Esophagus (tissue), 2 donors: ENCODE measurements around the gene SLC9A6. TPM values are rescaled to one million over a fixed set of nuclear protein-coding genes. Genes with fewer than 3 reads are reported as not detected.

Source experiments
- H3K27ac ChIP-seq, 2 donors: one replicate each; pipeline ENCODE4 v1.5.1; 2013; ENCODE audit warnings: low read depth in 2 of 2, mild to moderate bottlenecking in 2 of 2, inconsistent platforms in 1 of 2, low read length in 1 of 2, moderate library complexity in 1 of 2
- H3K27me3 ChIP-seq, 2 donors: one replicate each; pipeline ENCODE4 v1.6.1; 2013; ENCODE audit warnings: low read length in 2 of 2, control low read depth in 1 of 2, mild to moderate bottlenecking in 1 of 2; ENCODE audit not compliant: insufficient read depth in 2 of 2, control insufficient read depth in 1 of 2
- H3K36me3 ChIP-seq, 2 donors: one replicate each; pipeline ENCODE4 v1.6.1; 2013; ENCODE audit warnings: low read length in 1 of 2; ENCODE audit not compliant: control insufficient read depth in 2 of 2, insufficient read depth in 2 of 2
- H3K4me1 ChIP-seq, 2 donors: one replicate each; pipeline ENCODE4 v1.6.1; 2013; ENCODE audit warnings: low read length in 1 of 2; ENCODE audit not compliant: control insufficient read depth in 2 of 2, insufficient read depth in 2 of 2
- H3K4me3 ChIP-seq, 2 donors: one replicate each; pipeline ENCODE4 v1.5.1; 2013; ENCODE audit warnings: low read length in 2 of 2, mild to moderate bottlenecking in 2 of 2, low read depth in 1 of 2, moderate library complexity in 1 of 2
- H3K9me3 ChIP-seq, 2 donors: one replicate each; pipeline ENCODE4 v1.6.1; 2013; ENCODE audit warnings: mild to moderate bottlenecking in 2 of 2, low read depth in 1 of 2, low read length in 1 of 2, moderate library complexity in 1 of 2; ENCODE audit not compliant: control insufficient read depth in 2 of 2, insufficient read depth in 1 of 2
- WGBS, 2 donors: extraction: QIAGEN DNeasy Blood & Tissue Kit; methylation state at CpG; one replicate each; pipeline ENCODE4 v1.1.7; 2013; 5-methylcytosine and 5-hydroxymethylcytosine counted together
- polyA plus RNA-seq, 2 donors: library from polyadenylated mRNA; stranded (reverse); fragments of 200-250 nt; gene quantifications; one replicate each; pipeline ENCODE4 v1.2.3, GENCODE V29; 2013
- donor health status: healthy with polysubstance abuse.
- donor health status: Bipolar disorder and iron deficiency.

SLC9A6 gene
- 1 to 10 TPM; 6.6 to 7.2 TPM for polyA plus RNA-seq

GRCh38 chrX:135985157-135985972, at the start of gene SLC9A6:
TSS of gene SLC9A6 (plus strand) at chrX:135985435. CDS start at chrX:135985659, 224 bp downstream.
- Histone ChIP-seq H3K4me3 (peak within 1 kb of the TSS; percentile 69 to 81), H3K36me3 (no peaks in the 10 kb centered on the region), H3K9me3 (no peaks in the 10 kb centered on the region), H3K27ac (peak within 1 kb of the TSS; percentile 70 to 91), H3K27me3 (no peaks in the 10 kb centered on the region), H3K4me1 (no peaks in the 10 kb centered on the region)
- 0 to 31% methylated on average over 57 to 65 of the region's 68 CpGs for WGBS, 2 donors

DNA sequence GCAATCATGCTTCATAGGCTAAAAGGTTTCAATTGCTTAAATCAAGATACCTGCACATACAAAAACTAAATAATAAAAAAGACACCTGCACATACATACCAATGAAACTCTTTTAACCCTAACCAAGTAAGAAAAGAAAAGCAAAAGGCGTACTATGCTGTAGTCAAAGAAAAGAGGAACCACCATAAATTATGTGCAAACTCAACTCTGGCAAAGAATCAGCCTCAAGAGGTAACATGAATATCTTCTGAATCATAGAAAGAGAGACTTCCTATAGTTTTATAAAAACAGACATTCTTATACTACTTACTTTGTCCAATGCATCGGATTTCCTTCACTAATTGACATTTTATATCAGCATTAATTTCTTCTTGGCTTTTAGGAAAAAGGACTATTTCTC, 40.7 kb upstream of the SLC9A6 start:
- WGBS, 2 donors = 76 to 92% methylated on average over 2 of the region's 2 CpGs
- Histone ChIP-seq H3K36me3 (no peaks in the 10 kb centered on the region), H3K4me3 (no peak overlapping the region)

GRCh38 chrX:135951291-135951690, 33.9 kb upstream of the SLC9A6 start:
- WGBS, 2 donors = 65 to 91% methylated on average over 4 of the region's 4 CpGs
- no peak overlapping the region for H3K27ac ChIP-seq
- no peaks in the 10 kb centered on the region for H3K27me3 ChIP-seq
- H3K36me3 ChIP-seq = no peaks in the 10 kb centered on the region
- H3K9me3 ChIP-seq = no peaks in the 10 kb centered on the region
- no peak overlapping the region for H3K4me3 ChIP-seq
- no peaks in the 10 kb centered on the region for H3K4me1 ChIP-seq

More for the DNA sequence above, 40.7 kb upstream of the SLC9A6 start:
- Histone ChIP-seq H3K4me1 (no peaks in the 10 kb centered on the region), H3K27me3 (no peaks in the 10 kb centered on the region), H3K27ac (no peak overlapping the region), H3K9me3 (peaks cover 0 to 3% of the 10 kb centered on the region in 2 donors)

DNA sequence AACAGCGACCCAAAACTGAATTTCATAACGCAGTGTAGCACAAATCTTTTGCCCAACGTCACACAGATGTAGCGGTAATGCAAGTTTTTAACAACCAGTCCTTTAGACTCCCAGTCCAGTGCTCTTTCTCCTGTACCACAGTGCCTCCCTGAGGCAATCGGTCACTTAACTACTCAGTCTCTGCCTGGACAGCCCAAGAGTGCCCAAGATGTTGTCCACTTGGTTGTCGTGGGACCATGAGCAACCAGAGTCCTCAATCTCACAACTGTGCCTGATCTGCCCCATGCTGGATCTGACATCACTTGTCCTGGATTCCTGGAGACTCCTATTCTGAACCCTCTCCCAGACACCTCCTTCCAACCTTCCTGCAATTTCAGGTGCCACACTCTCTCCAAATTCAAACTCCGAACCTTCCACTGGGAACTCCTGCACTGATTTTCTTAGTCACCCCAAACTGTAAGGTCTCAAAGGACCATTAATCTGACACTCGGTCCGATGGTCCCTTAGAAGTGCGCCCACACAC, 12.1 kb upstream of the SLC9A6 start:
- H3K9me3 ChIP-seq = no peaks in the 10 kb centered on the region
- no peaks in the 10 kb centered on the region for H3K27me3 ChIP-seq
- H3K4me3 ChIP-seq = peak overlapping the region; percentile 76
- peak overlapping the region; percentile 86 to 94 for H3K27ac ChIP-seq
- no peaks in the 10 kb centered on the region for H3K4me1 ChIP-seq
- H3K36me3 ChIP-seq = no peaks in the 10 kb centered on the region
- 1 to 29% methylated on average over 10 of the region's 10 CpGs for WGBS, 2 donors

DNA sequence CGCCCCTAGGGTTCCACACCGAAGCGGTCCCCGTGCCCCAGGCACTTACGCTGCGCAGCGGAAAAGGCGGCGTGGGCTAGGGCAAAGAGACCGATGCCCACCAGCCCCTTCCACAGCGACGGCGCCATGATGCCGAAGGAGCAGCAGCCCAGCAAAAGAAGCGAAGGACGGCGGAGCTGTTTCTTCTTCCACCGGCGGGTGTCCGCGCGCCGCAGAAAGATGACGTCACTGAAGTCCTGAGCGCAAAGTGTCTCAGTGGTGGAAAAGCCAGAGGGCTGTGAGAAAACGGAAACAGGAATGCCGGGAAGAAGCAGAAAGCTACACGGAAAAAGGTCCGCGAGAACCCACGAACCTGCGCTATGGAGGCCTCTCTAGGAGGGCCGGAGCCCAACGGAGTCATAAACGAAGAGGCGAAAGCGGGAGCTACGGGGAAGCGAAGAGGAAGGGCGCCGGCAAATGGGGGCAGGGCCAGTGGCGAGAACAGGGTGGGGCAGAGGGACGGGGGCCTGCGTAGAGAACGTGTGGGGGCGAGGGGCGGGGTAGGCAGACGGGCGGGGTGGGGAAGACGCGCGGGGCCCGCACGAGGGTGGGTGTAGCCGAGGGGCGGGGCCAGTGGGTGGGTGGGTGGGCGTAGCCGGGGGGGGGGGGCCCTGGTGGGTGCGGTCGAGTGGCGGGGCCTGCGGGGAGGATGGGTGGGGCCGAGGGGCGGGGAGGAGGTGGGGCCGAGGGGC, 11.5 kb upstream of the SLC9A6 start, which contains the start of gene MMGT1:
MMGT1 (minus strand) TSS at position 441 of the 731 bp plus-strand sequence; CDS start at position 128, 313 bp downstream.
- Histone ChIP-seq H3K9me3 (no peaks in the 10 kb centered on the region), H3K27me3 (no peaks in the 10 kb centered on the region), H3K4me3 (peak within 1 kb of the TSS; percentile 76), H3K4me1 (no peaks in the 10 kb centered on the region), H3K36me3 (no peaks in the 10 kb centered on the region), H3K27ac (peak within 1 kb of the TSS; percentile 86 to 94)
- WGBS, 2 donors = 0 to 32% methylated on average over 42 to 46 of the region's 65 CpGs

- 1 to 35% methylated on average over 13 to 18 of the region's 32 CpGs for WGBS, 2 donors
- Histone ChIP-seq H3K36me3 (no peaks in the 10 kb centered on the region), H3K4me1 (no peaks in the 10 kb centered on the region), H3K9me3 (no peaks in the 10 kb centered on the region), H3K27ac (peak overlapping the region; percentile 59 to 74), H3K27me3 (no peaks in the 10 kb centered on the region), H3K4me3 (peak overlapping the region; percentile 41 to 43)
These were observed 10.9 kb upstream of the SLC9A6 start for GRCh38 chrX:135974279-135974856.

- no peak overlapping the region for H3K27ac ChIP-seq
- H3K27me3 ChIP-seq = no peaks in the 10 kb centered on the region
- no peak overlapping the region for H3K4me3 ChIP-seq
- H3K9me3 ChIP-seq = no peaks in the 10 kb centered on the region
- WGBS, 2 donors = 83 to 91% methylated on average over 1 of the region's 1 CpG
- H3K36me3 ChIP-seq = no peaks in the 10 kb centered on the region
- no peaks in the 10 kb centered on the region for H3K4me1 ChIP-seq
These were observed 9.8 kb upstream of the SLC9A6 start for GRCh38 chrX:135975421-135975820.

DNA sequence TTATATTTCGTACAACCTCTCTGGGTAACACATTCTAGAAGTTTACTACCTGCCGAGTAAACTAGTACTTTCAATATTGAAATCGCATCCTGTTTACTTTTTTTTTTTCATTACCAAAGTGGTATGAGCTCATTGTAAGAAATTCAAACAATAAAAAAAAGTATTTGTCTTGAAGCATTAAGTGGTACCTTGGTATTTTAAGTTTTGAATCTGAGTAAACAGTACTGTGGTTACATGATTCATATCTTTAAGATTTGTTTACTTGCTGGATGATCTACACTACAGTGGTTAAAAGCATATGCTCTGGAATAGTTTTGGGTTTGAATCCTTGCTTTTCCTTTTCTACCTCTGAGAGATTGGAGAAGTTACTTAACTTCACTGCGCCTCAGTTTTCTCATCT, 7.6 kb upstream of the SLC9A6 start:
- 66 to 81% methylated on average over 4 of the region's 4 CpGs for WGBS, 2 donors
- no peaks in the 10 kb centered on the region for H3K4me1 ChIP-seq

GRCh38 chrX:135981010-135981409, 4.2 kb upstream of the SLC9A6 start:
- Histone ChIP-seq H3K4me3 (no peak overlapping the region), H3K27me3 (no peaks in the 10 kb centered on the region), H3K9me3 (no peaks in the 10 kb centered on the region), H3K4me1 (no peaks in the 10 kb centered on the region), H3K36me3 (no peaks in the 10 kb centered on the region), H3K27ac (no peak overlapping the region)
- WGBS, 2 donors = 87 to 89% methylated on average over 5 of the region's 5 CpGs

More for the DNA sequence above, 7.6 kb upstream of the SLC9A6 start:
- no peaks in the 10 kb centered on the region for H3K9me3 ChIP-seq
- no peaks in the 10 kb centered on the region for H3K27me3 ChIP-seq
- no peak overlapping the region for H3K4me3 ChIP-seq
- no peaks in the 10 kb centered on the region for H3K36me3 ChIP-seq
- no peak overlapping the region for H3K27ac ChIP-seq
